Activated CD8-positive, alpha-beta T cell treated with anti-CD3 and anti-CD28 coated beads for 36 hours (primary cell): Measurements from ENCODE around the gene ACAD11. TPM values are rescaled to one million over a fixed set of nuclear protein-coding genes. Genes with fewer than 3 reads are reported as not detected.

Source experiments
- ATAC-seq: fragments of 200-7000 bp; cut with Tn5 transposase; one replicate; pipeline ENCODE4 v1.10.0; 2021; ENCODE audit warnings: mild to moderate bottlenecking, moderate library complexity
- CTCF ChIA-PET: fragments of 350-600 bp; sonication (Branson Sonifier 250); formaldehyde crosslinking; loops from one replicate; lab custom pipeline; 2021; ENCODE audit warnings: antibody characterized with exemption; lab: Charles Lee
- POLR2A ChIA-PET: fragments of 350-600 bp; sonication (Branson Sonifier 250); formaldehyde crosslinking; loops from one replicate; lab custom pipeline; 2021; ENCODE audit warnings: antibody characterized with exemption; lab: Charles Lee
- DNase-seq: peaks from one replicate; pipeline ENCODE4 v3.0.0-alpha.2; 2020
- H3K27ac Mint-ChIP-seq: one replicate; pipeline ENCODE4 v1.8.0; 2021; ENCODE audit warnings: mild to moderate bottlenecking, mixed read lengths
- H3K27me3 Mint-ChIP-seq: one replicate; pipeline ENCODE4 v1.8.0; 2021; ENCODE audit warnings: mixed read lengths
- H3K36me3 Mint-ChIP-seq: one replicate; pipeline ENCODE4 v1.8.0; 2021; ENCODE audit warnings: low read depth, mixed read lengths
- H3K4me1 Mint-ChIP-seq: one replicate; pipeline ENCODE4 v1.8.0; 2021; ENCODE audit warnings: low read depth, mixed read lengths
- H3K4me3 Mint-ChIP-seq: one replicate; pipeline ENCODE4 v1.8.0; 2021; ENCODE audit warnings: mild to moderate bottlenecking, moderate library complexity, mixed read lengths
- H3K9me3 Mint-ChIP-seq: one replicate; pipeline ENCODE4 v1.8.0; 2021; ENCODE audit warnings: mixed read lengths
- CTCF ChIP-seq: fragments of 200-600 bp; IDR thresholded peaks from one replicate; pipeline ENCODE4 v1.8.0; 2022; ENCODE audit warnings: antibody characterized with exemption, mild to moderate bottlenecking
- intact Hi-C: fragments of 100-400 bp; cut with micrococcal nuclease; formaldehyde crosslinking; loops from one replicate; pipeline ENCODE4 v1.10.0; 2022
- total RNA-seq, 2 experiments: library from RNA; stranded (reverse); gene quantifications; one replicate each; pipeline ENCODE4 v1.2.3, GENCODE V29; 2021

ACAD11 gene
- total RNA-seq, 2 experiments from 2014 or later: 20.6 to 22.3 TPM

- ChIA-PET CTCF (interaction anchor here (2.2 kb wide), 1 partner anchor 12 kb away, joined by 8 read pairs; no protein-coding TSS in a partner anchor), POLR2A (no interaction called here)
- Mint-ChIP-seq H3K4me1 (peaks cover 25% of the 10 kb centered on the region), H3K36me3 (peaks cover 4% of the 10 kb centered on the region), H3K27ac (no peak overlapping the region), H3K4me3 (no peak overlapping the region), H3K27me3 (no peaks in the 10 kb centered on the region), H3K9me3 (no peaks in the 10 kb centered on the region)
- DNase-seq (no peak), ATAC-seq (no peak)
- intact Hi-C loops: loop anchor here (5.0 kb wide), 1 partner anchor 112 kb away; no protein-coding TSS in a partner anchor
- no peak for TF ChIP-seq CTCF
Measured at GRCh38 chr3:132654721-132655120, 4.9 kb downstream of the ACAD11 start.

- no peak for DNase-seq
- peaks cover 4% of the 10 kb centered on the region for H3K36me3 Mint-ChIP-seq
- TF ChIP-seq CTCF: no peak
- no peak for ATAC-seq
- H3K27ac Mint-ChIP-seq: no peak overlapping the region
- H3K4me1 Mint-ChIP-seq: peaks cover 25% of the 10 kb centered on the region
- H3K9me3 Mint-ChIP-seq: no peaks in the 10 kb centered on the region
- POLR2A ChIA-PET: no interaction called here
- no peak overlapping the region for H3K4me3 Mint-ChIP-seq
- H3K27me3 Mint-ChIP-seq: no peaks in the 10 kb centered on the region
- CTCF ChIA-PET: interaction anchor here (2.2 kb wide), 1 partner anchor 12 kb away, joined by 8 read pairs; no protein-coding TSS in a partner anchor
- intact Hi-C loops: no loop called here
Measured at GRCh38 chr3:132654190-132654589, 5.4 kb downstream of the ACAD11 start.

GRCh38 chr3:132652640-132653270 is 6.9 kb downstream of the ACAD11 start:
- H3K27ac Mint-ChIP-seq: no peak overlapping the region
- H3K36me3 Mint-ChIP-seq: peaks cover 4% of the 10 kb centered on the region
- intact Hi-C loops: no loop called here
- H3K9me3 Mint-ChIP-seq: no peaks in the 10 kb centered on the region
- H3K4me3 Mint-ChIP-seq: no peak overlapping the region
- CTCF ChIA-PET: interaction anchor here (0.6 to 1.0 kb wide), 2 partner anchors 13 to 117 kb away, joined by 3 read pairs; no protein-coding TSS in a partner anchor
- DNase-seq: no peak
- H3K4me1 Mint-ChIP-seq: peaks cover 20% of the 10 kb centered on the region
- no peaks in the 10 kb centered on the region for H3K27me3 Mint-ChIP-seq
- TF ChIP-seq CTCF: no peak
- ATAC-seq: no peak
- POLR2A ChIA-PET: no interaction called here

DNA sequence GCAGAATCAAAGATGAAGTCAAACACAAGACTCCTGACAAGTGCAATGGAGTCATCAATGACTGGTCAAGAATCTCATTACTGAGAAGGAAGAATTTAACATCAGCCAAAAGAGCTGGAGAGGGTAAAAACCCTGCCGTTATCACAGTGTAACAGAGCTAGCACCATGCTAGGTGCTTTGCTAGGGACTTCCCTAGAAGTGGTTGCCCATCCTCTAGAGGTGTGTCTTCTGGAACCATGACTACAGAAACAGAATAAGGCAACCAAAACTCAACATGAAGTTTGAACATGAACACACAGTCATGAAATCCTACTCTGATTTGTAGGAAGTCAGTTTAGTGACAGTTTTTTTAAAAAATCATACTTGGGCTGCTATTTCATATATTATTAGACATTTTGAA is 9.5 kb downstream of the ACAD11 start:
- Mint-ChIP-seq H3K36me3 (no peaks in the 10 kb centered on the region), H3K27me3 (no peaks in the 10 kb centered on the region), H3K9me3 (no peaks in the 10 kb centered on the region), H3K4me3 (no peak overlapping the region), H3K27ac (no peak overlapping the region), H3K4me1 (peaks cover 6% of the 10 kb centered on the region)
- ATAC-seq: peak; percentile 75
- intact Hi-C loops: no loop called here
- no peak for DNase-seq
- CTCF ChIA-PET: no interaction called here
- TF ChIP-seq CTCF: no peak
- POLR2A ChIA-PET: no interaction called here

DNA sequence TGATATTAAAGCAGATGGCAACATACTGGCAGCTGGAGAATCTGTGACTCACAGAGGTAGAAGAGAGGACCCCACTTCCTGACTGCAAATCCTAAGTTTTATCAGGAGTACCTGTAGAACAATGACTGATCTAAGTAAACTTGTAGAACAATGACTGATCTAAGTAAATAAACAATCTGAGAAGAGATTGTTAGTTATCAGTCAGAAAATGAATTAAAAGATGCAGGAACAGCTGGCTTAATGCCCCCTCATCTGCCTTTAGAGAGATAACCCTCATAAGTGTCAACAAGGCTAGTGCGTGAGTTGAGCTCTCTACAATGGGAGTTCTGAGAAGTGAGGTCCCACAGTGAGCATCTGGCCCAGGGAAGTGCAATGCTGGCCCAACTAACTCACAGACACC is 14.6 kb downstream of the ACAD11 start:
- ATAC-seq (no peak), DNase-seq (no peak)
- ChIA-PET POLR2A (no interaction called here), CTCF (interaction anchor here (0.7 to 2.8 kb wide), 2 partner anchors 108 to 319 kb away, joined by 3 to 23 read pairs; no protein-coding TSS in a partner anchor)
- intact Hi-C loops: loop anchor here (10.0 kb wide), 1 partner anchor 290 kb away; no protein-coding TSS in a partner anchor
- no peaks in the 10 kb centered on the region for H3K27me3 Mint-ChIP-seq
- no peaks in the 10 kb centered on the region for H3K36me3 Mint-ChIP-seq
- H3K27ac Mint-ChIP-seq: peak overlapping the region; percentile 68
- no peaks in the 10 kb centered on the region for H3K9me3 Mint-ChIP-seq
- H3K4me1 Mint-ChIP-seq: peaks cover 13% of the 10 kb centered on the region
- no peak overlapping the region for H3K4me3 Mint-ChIP-seq
- TF ChIP-seq CTCF: no peak
